ENCODE data around the gene PBX1. TPM values are rescaled to one million over a fixed set of nuclear protein-coding genes. Genes with fewer than 3 reads are reported as not detected.

PBX1 gene
- total and polyA plus RNA-seq, 2 donors (not counting 3 experiments of a cell fraction or from before 2014, with no cell fraction given) = 10.7 to 24.1 TPM

DNA sequence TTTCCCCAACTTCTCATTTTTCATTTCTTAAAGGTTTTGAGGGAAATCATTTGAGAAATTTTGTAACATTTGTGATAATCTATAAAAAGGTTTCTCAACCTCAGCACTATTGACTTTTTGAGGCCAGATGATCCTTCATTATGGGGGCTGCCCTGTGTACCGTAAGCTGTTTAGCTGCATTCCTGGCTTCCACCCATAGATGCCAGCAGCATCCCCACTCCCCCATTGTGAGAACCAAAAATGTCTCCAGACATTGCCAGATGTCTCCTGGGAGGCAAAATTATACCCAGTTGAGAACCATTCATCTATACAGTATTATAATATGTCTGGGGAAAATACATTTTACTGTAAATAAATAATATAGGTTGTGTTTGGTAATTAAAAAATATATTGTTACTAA, 146.0 kb downstream of the PBX1 start:
- no peak for FAIRE-seq
- Histone ChIP-seq H3K9me1 (replicated peaks; ENCODE audit: control insufficient read depth, extremely low read depth, insufficient read depth, low read length) (no peaks in the 10 kb centered on the region), H3K36me3 (ENCODE audit: control insufficient read depth in 2 of 2, extremely low read depth in 1 of 2, insufficient read depth in 2 of 2, low read length in 2 of 2) (no peaks in the 10 kb centered on the region), H3K27me3 (ENCODE audit: control insufficient read depth in 2 of 2, insufficient read depth in 2 of 2, low read length in 2 of 2) (no peaks in the 10 kb centered on the region), H3K27ac (ENCODE audit: insufficient read depth, low read depth, low read length) (no peak overlapping the region), H3K9ac (replicated peaks; ENCODE audit: extremely low read depth, insufficient read depth, low read length) (no peak overlapping the region), H3K9me3 (replicated peaks; ENCODE audit: control insufficient read depth, insufficient read depth, low read length) (no peaks in the 10 kb centered on the region), H3K4me2 (ENCODE audit: insufficient read depth, low read length) (no peak overlapping the region), H3K79me2 (ENCODE audit: control insufficient read depth, insufficient read depth, low read length) (no peaks in the 10 kb centered on the region), H2AFZ (ENCODE audit: low read depth, low read length) (no peak overlapping the region), H3K4me1 (ENCODE audit: control insufficient read depth, extremely low read depth, insufficient read depth, low read length) (peaks cover 14% of the 10 kb centered on the region), H4K20me1 (replicated peaks; ENCODE audit: control insufficient read depth, extremely low read depth, insufficient read depth, low read length) (no peaks in the 10 kb centered on the region), H3K4me3 (replicated peaks in 1 of 3; ENCODE audit: insufficient read depth in 1 of 3, low read depth in 1 of 3, low read length in 3 of 3) (no peak overlapping the region)
- DNase-seq (ENCODE audit: low read depth, low spot score) = no peak
- BruUV-seq (replicated peaks) = no TSS peak
- intact Hi-C loops (cut with micrococcal nuclease) = no loop called here
- ChIA-PET POLR2A (no interaction called here), CTCF (interaction anchor here (1.0 to 1.8 kb wide), 3 partner anchors 31 to 82 kb away, joined by 3 to 6 read pairs (median 3); no protein-coding TSS in a partner anchor)
- dilution Hi-C loops (cut with MboI; ENCODE audit: extremely low pct_ligation_motif_present, low sequenced_read_pairs) = no loop called here
- no peak for TF ChIP-seq POLR2AphosphoS5 (IDR thresholded peaks at IDR 0.05; ENCODE audit: insufficient read depth, low read depth, low read length)
- TF ChIP-seq, protein P1, sequence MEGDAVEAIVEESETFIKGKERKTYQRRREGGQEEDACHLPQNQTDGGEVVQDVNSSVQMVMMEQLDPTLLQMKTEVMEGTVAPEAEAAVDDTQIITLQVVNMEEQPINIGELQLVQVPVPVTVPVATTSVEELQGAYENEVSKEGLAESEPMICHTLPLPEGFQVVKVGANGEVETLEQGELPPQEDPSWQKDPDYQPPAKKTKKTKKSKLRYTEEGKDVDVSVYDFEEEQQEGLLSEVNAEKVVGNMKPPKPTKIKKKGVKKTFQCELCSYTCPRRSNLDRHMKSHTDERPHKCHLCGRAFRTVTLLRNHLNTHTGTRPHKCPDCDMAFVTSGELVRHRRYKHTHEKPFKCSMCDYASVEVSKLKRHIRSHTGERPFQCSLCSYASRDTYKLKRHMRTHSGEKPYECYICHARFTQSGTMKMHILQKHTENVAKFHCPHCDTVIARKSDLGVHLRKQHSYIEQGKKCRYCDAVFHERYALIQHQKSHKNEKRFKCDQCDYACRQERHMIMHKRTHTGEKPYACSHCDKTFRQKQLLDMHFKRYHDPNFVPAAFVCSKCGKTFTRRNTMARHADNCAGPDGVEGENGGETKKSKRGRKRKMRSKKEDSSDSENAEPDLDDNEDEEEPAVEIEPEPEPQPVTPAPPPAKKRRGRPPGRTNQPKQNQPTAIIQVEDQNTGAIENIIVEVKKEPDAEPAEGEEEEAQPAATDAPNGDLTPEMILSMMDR (IDR thresholded peaks at IDR 0.05; ENCODE audit: extremely low read depth in 1 of 2, insufficient read depth in 1 of 2, low read depth in 1 of 2, low read length in 2 of 2) = peak in 1 of 2 donors; percentile 4
- TF ChIP-seq MYC (IDR thresholded peaks at IDR 0.05; ENCODE audit: low read depth, low read length) = no peak

DNA sequence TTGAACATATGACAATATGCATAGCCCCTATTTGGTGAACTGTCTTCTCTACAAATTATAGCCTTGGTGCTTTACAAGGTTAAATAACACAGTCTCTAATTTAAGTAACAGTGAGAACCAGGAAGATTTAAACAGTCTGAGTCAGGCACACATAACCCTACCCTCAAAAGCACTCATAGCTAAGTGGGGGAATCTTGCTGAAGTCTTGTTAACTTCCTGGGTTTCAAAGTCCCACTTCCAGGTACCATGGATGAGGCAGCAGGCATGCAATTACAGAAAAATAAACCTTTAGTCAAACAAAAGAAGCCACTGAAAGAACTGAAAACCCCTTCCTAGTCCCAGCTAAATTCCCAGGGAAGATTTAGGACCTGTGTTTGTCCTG, 147.6 kb downstream of the PBX1 start:
- Histone ChIP-seq H3K4me3 (replicated peaks in 1 of 3; ENCODE audit: insufficient read depth in 1 of 3, low read depth in 1 of 3, low read length in 3 of 3) (no peak overlapping the region), H3K9me1 (replicated peaks; ENCODE audit: control insufficient read depth, extremely low read depth, insufficient read depth, low read length) (no peaks in the 10 kb centered on the region), H2AFZ (ENCODE audit: low read depth, low read length) (no peak overlapping the region), H3K79me2 (ENCODE audit: control insufficient read depth, insufficient read depth, low read length) (no peaks in the 10 kb centered on the region), H3K27me3 (ENCODE audit: control insufficient read depth in 2 of 2, insufficient read depth in 2 of 2, low read length in 2 of 2) (no peaks in the 10 kb centered on the region), H3K36me3 (ENCODE audit: control insufficient read depth in 2 of 2, extremely low read depth in 1 of 2, insufficient read depth in 2 of 2, low read length in 2 of 2) (no peaks in the 10 kb centered on the region), H3K27ac (ENCODE audit: insufficient read depth, low read depth, low read length) (no peak overlapping the region), H4K20me1 (replicated peaks; ENCODE audit: control insufficient read depth, extremely low read depth, insufficient read depth, low read length) (no peaks in the 10 kb centered on the region), H3K9me3 (replicated peaks; ENCODE audit: control insufficient read depth, insufficient read depth, low read length) (no peaks in the 10 kb centered on the region), H3K4me1 (ENCODE audit: control insufficient read depth, extremely low read depth, insufficient read depth, low read length) (peaks cover 17% of the 10 kb centered on the region), H3K4me2 (ENCODE audit: insufficient read depth, low read length) (no peak overlapping the region), H3K9ac (replicated peaks; ENCODE audit: extremely low read depth, insufficient read depth, low read length) (no peak overlapping the region)
- ChIA-PET CTCF (interaction anchor here (0.7 to 2.8 kb wide), 2 partner anchors 81 to 88 kb away, joined by 3 to 9 read pairs; no protein-coding TSS in a partner anchor), POLR2A (no interaction called here)
- BruUV-seq (replicated peaks) = no TSS peak
- TF ChIP-seq, protein P1 (IDR thresholded peaks at IDR 0.05; ENCODE audit: extremely low read depth in 1 of 2, insufficient read depth in 1 of 2, low read depth in 1 of 2, low read length in 2 of 2) = no peak
- TF ChIP-seq POLR2A (IDR thresholded peaks at IDR 0.05; ENCODE audit: low read depth, low read length) = no peak
- TF ChIP-seq EZH2 (IDR thresholded peaks at IDR 0.05; ENCODE audit: borderline replicate concordance, low read depth, low read length, severe bottlenecking) = no peak
- no peak for TF ChIP-seq MYC (IDR thresholded peaks at IDR 0.05; ENCODE audit: low read depth, low read length)
- TF ChIP-seq POLR2AphosphoS5 (IDR thresholded peaks at IDR 0.05; ENCODE audit: insufficient read depth, low read depth, low read length) = no peak
- TF ChIP-seq GATA2 (IDR thresholded peaks at IDR 0.05; ENCODE audit: insufficient read depth, insufficient read length, low read depth, low read length) = no peak
- no peak for TF ChIP-seq JUN (IDR thresholded peaks at IDR 0.05; ENCODE audit: borderline replicate concordance, insufficient read depth, insufficient read length, low read depth)
- TF ChIP-seq, protein P2, sequence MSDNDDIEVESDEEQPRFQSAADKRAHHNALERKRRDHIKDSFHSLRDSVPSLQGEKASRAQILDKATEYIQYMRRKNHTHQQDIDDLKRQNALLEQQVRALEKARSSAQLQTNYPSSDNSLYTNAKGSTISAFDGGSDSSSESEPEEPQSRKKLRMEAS (IDR thresholded peaks at IDR 0.05; ENCODE audit: insufficient read depth, insufficient read length) = no peak
- no peak for TF ChIP-seq FOS (IDR thresholded peaks at IDR 0.05; ENCODE audit: borderline replicate concordance, insufficient read depth, low read length)
- DNase-seq (ENCODE audit: low read depth, low spot score) (no peak), FAIRE-seq (no peak)
- intact Hi-C loops (cut with micrococcal nuclease) = no loop called here
- dilution Hi-C loops (cut with MboI; ENCODE audit: extremely low pct_ligation_motif_present, low sequenced_read_pairs) = no loop called here
